Colon (tissue), 2 donors: ENCODE measurements around the gene ST8SIA3.

Source experiments
- FAIRE-seq: peaks from 2 replicates; lab custom pipeline; 2012; peaks lifted over from hg19 to GRCh38; lab: Jason Lieb, UNC
- donor health status: control.
- donor health status: control.

ST8SIA3 gene

GRCh38 chr18:57352271-57352701, at the start of gene ST8SIA3:
Gene ST8SIA3 (plus strand): TSS chr18:57352557. CDS start chr18:57352847, 290 bp downstream.
- FAIRE-seq = no peak

GRCh38 chr18:57311472-57311871, 40.9 kb upstream of the ST8SIA3 start:
- no peak for FAIRE-seq

GRCh38 chr18:57312346-57313144, 39.8 kb upstream of the ST8SIA3 start:
- FAIRE-seq = no peak

- FAIRE-seq = no peak
Measured at GRCh38 chr18:57320603-57321002, 31.8 kb upstream of the ST8SIA3 start.

GRCh38 chr18:57325491-57326166, 26.7 kb upstream of the ST8SIA3 start:
- FAIRE-seq = no peak

GRCh38 chr18:57326718-57327323, 25.5 kb upstream of the ST8SIA3 start:
- FAIRE-seq = no peak

GRCh38 chr18:57328665-57329064, 23.7 kb upstream of the ST8SIA3 start:
- no peak for FAIRE-seq

- no peak for FAIRE-seq
Measured at GRCh38 chr18:57329856-57330255, 22.5 kb upstream of the ST8SIA3 start.

- no peak for FAIRE-seq
Measured at GRCh38 chr18:57331718-57332117, 20.6 kb upstream of the ST8SIA3 start.

- FAIRE-seq = no peak
Measured at GRCh38 chr18:57333940-57334339, 18.4 kb upstream of the ST8SIA3 start.

- FAIRE-seq = no peak
Measured at GRCh38 chr18:57334383-57334782, 18.0 kb upstream of the ST8SIA3 start.

GRCh38 chr18:57336343-57336742, 16.0 kb upstream of the ST8SIA3 start:
- FAIRE-seq = no peak

GRCh38 chr18:57337890-57338289, 14.5 kb upstream of the ST8SIA3 start:
- no peak for FAIRE-seq

- no peak for FAIRE-seq
Measured at GRCh38 chr18:57343833-57344232, 8.5 kb upstream of the ST8SIA3 start.

GRCh38 chr18:57346876-57347275, 5.5 kb upstream of the ST8SIA3 start:
- no peak for FAIRE-seq

GRCh38 chr18:57347784-57348183, 4.6 kb upstream of the ST8SIA3 start:
- no peak for FAIRE-seq

- no peak for FAIRE-seq
Measured at GRCh38 chr18:57352761-57353136, 392 bp downstream of the ST8SIA3 start.

- FAIRE-seq = no peak
Measured at GRCh38 chr18:57353137-57353939, 981 bp downstream of the ST8SIA3 start.

GRCh38 chr18:57353940-57354461, 1.6 kb downstream of the ST8SIA3 start:
- FAIRE-seq = no peak

GRCh38 chr18:57359433-57359832, 7.1 kb downstream of the ST8SIA3 start:
- FAIRE-seq = no peak

GRCh38 chr18:57362714-57363113, 10.4 kb downstream of the ST8SIA3 start:
- no peak for FAIRE-seq

GRCh38 chr18:57364460-57364859, 12.1 kb downstream of the ST8SIA3 start:
- FAIRE-seq = no peak
